HEK293 (cell line): Measurements from ENCODE around the gene COG1.

ENCODE experiments used
- BCL11B ChIP-seq: fragments of 450-650 bp; formaldehyde crosslinking; IDR thresholded peaks from 2 replicates; pipeline ENCODE4 v1.5.1; 2016; ENCODE audit warnings: low read depth, missing biosample characterization, missing genetic modification characterization
- GLIS1 ChIP-seq: fragments of 450-650 bp; formaldehyde crosslinking; IDR thresholded peaks from 2 replicates; pipeline ENCODE4 v1.5.1; 2016; ENCODE audit warnings: missing biosample characterization, missing genetic modification characterization
- GLIS2 ChIP-seq: fragments of 450-650 bp; formaldehyde crosslinking; IDR thresholded peaks from 2 replicates; pipeline ENCODE4 v1.5.1; 2016; ENCODE audit warnings: missing biosample characterization, missing genetic modification characterization
- HOXA7 ChIP-seq: sonication (generic); formaldehyde crosslinking; IDR thresholded peaks from 2 replicates; pipeline ENCODE4 v1.8.1; 2022; ENCODE audit warnings: missing genetic modification reagents, borderline replicate concordance
- SALL2 ChIP-seq: fragments of 450-650 bp; formaldehyde crosslinking; IDR thresholded peaks from 2 replicates; pipeline ENCODE4 v1.5.0; 2017; ENCODE audit warnings: missing biosample characterization, mild to moderate bottlenecking, missing genetic modification characterization, borderline replicate concordance
- SETDB1 ChIP-seq: IDR thresholded peaks from one replicate; pipeline ENCODE4 v1.6.1; 2017; ENCODE audit warnings: mild to moderate bottlenecking, low read length, moderate library complexity, mixed read lengths; ENCODE audit not compliant: insufficient read length
- SP2 ChIP-seq: fragments of 450-650 bp; formaldehyde crosslinking; IDR thresholded peaks from 2 replicates; pipeline ENCODE4 v1.5.1; 2016; ENCODE audit warnings: missing biosample characterization, missing genetic modification characterization
- TRIM28 ChIP-seq: IDR thresholded peaks from 2 replicates; pipeline ENCODE4 v1.6.1; 2011; ENCODE audit warnings: low read length, control low read depth, borderline replicate concordance
- ZBTB20 ChIP-seq: fragments of 450-650 bp; formaldehyde crosslinking; IDR thresholded peaks from 2 replicates; pipeline ENCODE4 v1.5.1; 2016; ENCODE audit warnings: missing biosample characterization, missing genetic modification characterization
- ZBTB21 ChIP-seq: fragments of 450-650 bp; formaldehyde crosslinking; IDR thresholded peaks from 2 replicates; pipeline ENCODE4 v1.5.1; 2017; ENCODE audit warnings: missing biosample characterization, missing genetic modification characterization
- ZBTB48 ChIP-seq: fragments of 450-650 bp; formaldehyde crosslinking; IDR thresholded peaks from 2 replicates; pipeline ENCODE4 v1.5.1; 2016; ENCODE audit warnings: missing biosample characterization, missing genetic modification characterization
- ZBTB8A ChIP-seq: fragments of 450-650 bp; formaldehyde crosslinking; IDR thresholded peaks from 2 replicates; pipeline ENCODE4 v1.5.1; 2016; ENCODE audit warnings: missing biosample characterization, missing genetic modification characterization
- ZFP3 ChIP-seq: fragments of 450-650 bp; formaldehyde crosslinking; IDR thresholded peaks from 2 replicates; pipeline ENCODE4 v1.5.1; 2016; ENCODE audit warnings: low read depth, missing biosample characterization, missing genetic modification characterization
- ZNF133 ChIP-seq: fragments of 450-650 bp; formaldehyde crosslinking; IDR thresholded peaks from 2 replicates; pipeline ENCODE4 v1.5.1; 2016; ENCODE audit warnings: missing biosample characterization, missing genetic modification characterization
- ZNF138 ChIP-seq: fragments of 450-650 bp; formaldehyde crosslinking; IDR thresholded peaks from 2 replicates; pipeline ENCODE4 v1.5.1; 2016; ENCODE audit warnings: missing biosample characterization, missing genetic modification characterization, borderline replicate concordance
- ZNF157 ChIP-seq: fragments of 450-650 bp; formaldehyde crosslinking; IDR thresholded peaks from 2 replicates; pipeline ENCODE4 v1.5.1; 2016; ENCODE audit warnings: missing biosample characterization, missing genetic modification characterization
- ZNF169 ChIP-seq: fragments of 450-650 bp; formaldehyde crosslinking; IDR thresholded peaks from 2 replicates; pipeline ENCODE4 v1.5.1; 2016; ENCODE audit warnings: missing biosample characterization, missing genetic modification characterization
- ZNF223 ChIP-seq: fragments of 450-650 bp; formaldehyde crosslinking; IDR thresholded peaks from 2 replicates; pipeline ENCODE4 v1.5.1; 2016; ENCODE audit warnings: missing biosample characterization, missing genetic modification characterization
- ZNF24 ChIP-seq: fragments of 450-650 bp; formaldehyde crosslinking; IDR thresholded peaks from 2 replicates; pipeline ENCODE4 v1.5.1; 2016; ENCODE audit warnings: missing biosample characterization, missing genetic modification characterization
- ZNF391 ChIP-seq: fragments of 450-650 bp; formaldehyde crosslinking; IDR thresholded peaks from 2 replicates; pipeline ENCODE4 v1.5.1; 2016; ENCODE audit warnings: low read depth, missing biosample characterization, missing genetic modification characterization, borderline replicate concordance
- ZNF48 ChIP-seq: fragments of 450-650 bp; formaldehyde crosslinking; IDR thresholded peaks from 2 replicates; pipeline ENCODE4 v1.5.1; 2016; ENCODE audit warnings: missing biosample characterization, missing genetic modification characterization
- ZNF501 ChIP-seq: fragments of 450-650 bp; formaldehyde crosslinking; IDR thresholded peaks from 2 replicates; pipeline ENCODE4 v1.5.1; 2016; ENCODE audit warnings: missing biosample characterization, missing genetic modification characterization
- ZNF530 ChIP-seq: fragments of 450-650 bp; formaldehyde crosslinking; IDR thresholded peaks from 2 replicates; pipeline ENCODE4 v1.5.1; 2016; ENCODE audit warnings: low read depth, missing biosample characterization, missing genetic modification characterization
- ZNF571 ChIP-seq: fragments of 450-650 bp; formaldehyde crosslinking; IDR thresholded peaks from 2 replicates; pipeline ENCODE4 v1.5.0; 2017; ENCODE audit warnings: missing biosample characterization, missing genetic modification characterization
- ZNF621 ChIP-seq: fragments of 450-650 bp; formaldehyde crosslinking; IDR thresholded peaks from 2 replicates; pipeline ENCODE4 v1.5.1; 2017; ENCODE audit warnings: missing biosample characterization, missing genetic modification characterization
- ZNF664 ChIP-seq: fragments of 450-650 bp; formaldehyde crosslinking; IDR thresholded peaks from 2 replicates; pipeline ENCODE4 v1.5.1; 2016; ENCODE audit warnings: missing biosample characterization, missing genetic modification characterization
- TF ChIP-seq, protein P1 (sequence below): fragments of 450-650 bp; formaldehyde crosslinking; IDR thresholded peaks from 2 replicates; pipeline ENCODE4 v1.5.1; 2016; ENCODE audit warnings: missing biosample characterization, missing genetic modification characterization
- TF ChIP-seq, protein P2 (sequence below): fragments of 450-650 bp; formaldehyde crosslinking; conservative IDR thresholded peaks from 2 replicates; pipeline ENCODE4 v1.5.1; 2016; ENCODE audit warnings: low read depth, missing biosample characterization, missing genetic modification characterization
- TF ChIP-seq, protein P3 (sequence below): fragments of 450-650 bp; formaldehyde crosslinking; IDR thresholded peaks from 2 replicates; pipeline ENCODE4 v1.5.1; 2016; ENCODE audit warnings: missing biosample characterization, missing genetic modification characterization
- TF ChIP-seq, protein P4 (sequence below): fragments of 450-650 bp; formaldehyde crosslinking; IDR thresholded peaks from 2 replicates; pipeline ENCODE4 v1.5.1; 2016; ENCODE audit warnings: missing biosample characterization, missing genetic modification characterization
- TF ChIP-seq, protein P5 (sequence below): fragments of 450-650 bp; formaldehyde crosslinking; IDR thresholded peaks from 2 replicates; pipeline ENCODE4 v1.5.1; 2016; ENCODE audit warnings: missing biosample characterization, missing genetic modification characterization

The COG1 gene

DNA sequence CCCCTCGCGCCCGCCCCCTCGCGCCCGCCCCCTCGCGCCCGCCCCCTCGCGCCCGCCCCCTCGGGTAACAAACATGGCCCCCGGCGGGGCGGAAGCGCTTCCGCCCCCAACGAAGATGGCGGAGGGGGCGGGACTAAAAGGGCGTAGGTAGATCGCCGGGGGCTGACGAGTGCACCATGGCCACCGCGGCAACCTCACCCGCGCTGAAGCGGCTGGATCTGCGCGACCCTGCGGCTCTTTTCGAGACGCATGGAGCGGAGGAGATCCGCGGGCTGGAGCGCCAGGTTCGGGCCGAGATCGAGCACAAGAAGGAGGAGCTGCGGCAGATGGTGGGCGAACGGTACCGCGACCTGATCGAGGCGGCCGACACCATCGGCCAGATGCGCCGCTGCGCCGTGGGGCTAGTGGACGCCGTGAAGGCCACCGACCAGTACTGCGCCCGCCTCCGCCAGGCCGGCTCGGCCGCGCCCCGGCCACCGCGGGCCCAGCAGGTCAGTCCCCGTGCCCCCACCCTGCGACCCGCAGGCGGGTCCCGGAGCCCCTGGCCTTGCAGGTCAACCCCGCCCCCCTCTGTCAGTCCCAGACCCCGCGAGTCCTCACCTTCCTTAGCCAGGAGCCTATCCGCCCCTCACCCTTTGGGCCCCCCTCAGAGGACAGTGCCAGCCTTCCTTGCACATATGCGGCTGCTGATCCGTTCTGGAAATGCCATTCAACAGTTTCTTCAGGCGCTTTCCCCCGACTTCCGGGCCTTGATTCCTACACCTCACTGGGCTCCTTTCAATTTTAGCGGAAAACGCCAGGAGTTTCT, at the start of gene COG1 (continued):
- TF ChIP-seq, protein P1, sequence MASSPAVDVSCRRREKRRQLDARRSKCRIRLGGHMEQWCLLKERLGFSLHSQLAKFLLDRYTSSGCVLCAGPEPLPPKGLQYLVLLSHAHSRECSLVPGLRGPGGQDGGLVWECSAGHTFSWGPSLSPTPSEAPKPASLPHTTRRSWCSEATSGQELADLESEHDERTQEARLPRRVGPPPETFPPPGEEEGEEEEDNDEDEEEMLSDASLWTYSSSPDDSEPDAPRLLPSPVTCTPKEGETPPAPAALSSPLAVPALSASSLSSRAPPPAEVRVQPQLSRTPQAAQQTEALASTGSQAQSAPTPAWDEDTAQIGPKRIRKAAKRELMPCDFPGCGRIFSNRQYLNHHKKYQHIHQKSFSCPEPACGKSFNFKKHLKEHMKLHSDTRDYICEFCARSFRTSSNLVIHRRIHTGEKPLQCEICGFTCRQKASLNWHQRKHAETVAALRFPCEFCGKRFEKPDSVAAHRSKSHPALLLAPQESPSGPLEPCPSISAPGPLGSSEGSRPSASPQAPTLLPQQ (tag by site-specific recombination) = no peak; the same call in 1 of the 2 replicates
- TF ChIP-seq ZNF571 (tag by site-specific recombination) (no peak), ZNF133 (tag by site-specific recombination) (no peak), ZBTB20 (0 out of 2 replicates have a peak, but pooled peaks have one; percentile 14), ZNF391 (peak; percentile 66; the same call in 1 of the 2 replicates), ZNF48 (no peak), GLIS2 (tag by site-specific recombination) (peak; percentile 88), ZNF621 (no peak), SP2 (tag by site-specific recombination) (peak; percentile 64), BCL11B (tag by site-specific recombination) (peak; percentile 29; the same call in 1 of the 2 replicates), ZNF223 (tag by site-specific recombination) (no peak), ZNF501 (tag by site-specific recombination) (0 out of 2 replicates have a peak, but pooled peaks have one; percentile 69), ZNF530 (tag by site-specific recombination) (no peak), ZFP3 (no peak), TRIM28 (no peak), SALL2 (tag by site-specific recombination) (no peak), ZBTB21 (tag by site-specific recombination) (no peak), SETDB1 (no peak), HOXA7 (CRISPR knock-in tag) (no peak), ZBTB48 (tag by site-specific recombination) (no peak), ZBTB8A (tag by site-specific recombination) (no peak), ZNF24 (tag by site-specific recombination) (no peak), ZNF157 (tag by site-specific recombination) (no peak), ZNF169 (no peak), ZNF664 (no peak), GLIS1 (tag by site-specific recombination) (no peak; the same call in 1 of the 2 replicates), ZNF138 (tag by site-specific recombination) (no peak)
- TF ChIP-seq, protein P2, sequence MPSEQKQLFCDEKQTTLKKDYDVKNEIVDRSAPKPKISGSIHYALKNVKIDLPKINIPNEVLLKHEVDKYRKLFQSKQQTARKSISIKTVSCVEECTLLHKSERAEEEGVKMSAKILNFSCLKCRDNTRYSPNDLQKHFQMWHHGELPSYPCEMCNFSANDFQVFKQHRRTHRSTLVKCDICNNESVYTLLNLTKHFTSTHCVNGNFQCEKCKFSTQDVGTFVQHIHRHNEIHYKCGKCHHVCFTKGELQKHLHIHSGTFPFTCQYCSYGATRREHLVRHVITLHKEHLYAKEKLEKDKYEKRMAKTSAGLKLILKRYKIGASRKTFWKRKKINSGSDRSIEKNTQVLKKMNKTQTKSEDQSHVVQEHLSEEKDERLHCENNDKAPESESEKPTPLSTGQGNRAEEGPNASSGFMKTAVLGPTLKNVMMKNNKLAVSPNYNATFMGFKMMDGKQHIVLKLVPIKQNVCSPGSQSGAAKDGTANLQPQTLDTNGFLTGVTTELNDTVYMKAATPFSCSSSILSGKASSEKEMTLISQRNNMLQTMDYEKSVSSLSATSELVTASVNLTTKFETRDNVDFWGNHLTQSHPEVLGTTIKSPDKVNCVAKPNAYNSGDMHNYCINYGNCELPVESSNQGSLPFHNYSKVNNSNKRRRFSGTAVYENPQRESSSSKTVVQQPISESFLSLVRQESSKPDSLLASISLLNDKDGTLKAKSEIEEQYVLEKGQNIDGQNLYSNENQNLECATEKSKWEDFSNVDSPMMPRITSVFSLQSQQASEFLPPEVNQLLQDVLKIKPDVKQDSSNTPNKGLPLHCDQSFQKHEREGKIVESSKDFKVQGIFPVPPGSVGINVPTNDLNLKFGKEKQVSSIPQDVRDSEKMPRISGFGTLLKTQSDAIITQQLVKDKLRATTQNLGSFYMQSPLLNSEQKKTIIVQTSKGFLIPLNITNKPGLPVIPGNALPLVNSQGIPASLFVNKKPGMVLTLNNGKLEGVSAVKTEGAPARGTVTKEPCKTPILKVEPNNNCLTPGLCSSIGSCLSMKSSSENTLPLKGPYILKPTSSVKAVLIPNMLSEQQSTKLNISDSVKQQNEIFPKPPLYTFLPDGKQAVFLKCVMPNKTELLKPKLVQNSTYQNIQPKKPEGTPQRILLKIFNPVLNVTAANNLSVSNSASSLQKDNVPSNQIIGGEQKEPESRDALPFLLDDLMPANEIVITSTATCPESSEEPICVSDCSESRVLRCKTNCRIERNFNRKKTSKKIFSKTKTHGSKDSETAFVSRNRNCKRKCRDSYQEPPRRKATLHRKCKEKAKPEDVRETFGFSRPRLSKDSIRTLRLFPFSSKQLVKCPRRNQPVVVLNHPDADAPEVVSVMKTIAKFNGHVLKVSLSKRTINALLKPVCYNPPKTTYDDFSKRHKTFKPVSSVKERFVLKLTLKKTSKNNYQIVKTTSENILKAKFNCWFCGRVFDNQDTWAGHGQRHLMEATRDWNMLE = no peak
- TF ChIP-seq, protein P3, sequence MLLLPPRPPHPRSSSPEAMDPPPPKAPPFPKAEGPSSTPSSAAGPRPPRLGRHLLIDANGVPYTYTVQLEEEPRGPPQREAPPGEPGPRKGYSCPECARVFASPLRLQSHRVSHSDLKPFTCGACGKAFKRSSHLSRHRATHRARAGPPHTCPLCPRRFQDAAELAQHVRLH (tag by site-specific recombination) = 0 out of 2 replicates have a peak, but pooled peaks have one; percentile 40
- TF ChIP-seq, protein P4, sequence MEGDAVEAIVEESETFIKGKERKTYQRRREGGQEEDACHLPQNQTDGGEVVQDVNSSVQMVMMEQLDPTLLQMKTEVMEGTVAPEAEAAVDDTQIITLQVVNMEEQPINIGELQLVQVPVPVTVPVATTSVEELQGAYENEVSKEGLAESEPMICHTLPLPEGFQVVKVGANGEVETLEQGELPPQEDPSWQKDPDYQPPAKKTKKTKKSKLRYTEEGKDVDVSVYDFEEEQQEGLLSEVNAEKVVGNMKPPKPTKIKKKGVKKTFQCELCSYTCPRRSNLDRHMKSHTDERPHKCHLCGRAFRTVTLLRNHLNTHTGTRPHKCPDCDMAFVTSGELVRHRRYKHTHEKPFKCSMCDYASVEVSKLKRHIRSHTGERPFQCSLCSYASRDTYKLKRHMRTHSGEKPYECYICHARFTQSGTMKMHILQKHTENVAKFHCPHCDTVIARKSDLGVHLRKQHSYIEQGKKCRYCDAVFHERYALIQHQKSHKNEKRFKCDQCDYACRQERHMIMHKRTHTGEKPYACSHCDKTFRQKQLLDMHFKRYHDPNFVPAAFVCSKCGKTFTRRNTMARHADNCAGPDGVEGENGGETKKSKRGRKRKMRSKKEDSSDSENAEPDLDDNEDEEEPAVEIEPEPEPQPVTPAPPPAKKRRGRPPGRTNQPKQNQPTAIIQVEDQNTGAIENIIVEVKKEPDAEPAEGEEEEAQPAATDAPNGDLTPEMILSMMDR (tag by site-specific recombination) = peak; percentile 73; the same call in 1 of the 2 replicates
- TF ChIP-seq, protein P5, sequence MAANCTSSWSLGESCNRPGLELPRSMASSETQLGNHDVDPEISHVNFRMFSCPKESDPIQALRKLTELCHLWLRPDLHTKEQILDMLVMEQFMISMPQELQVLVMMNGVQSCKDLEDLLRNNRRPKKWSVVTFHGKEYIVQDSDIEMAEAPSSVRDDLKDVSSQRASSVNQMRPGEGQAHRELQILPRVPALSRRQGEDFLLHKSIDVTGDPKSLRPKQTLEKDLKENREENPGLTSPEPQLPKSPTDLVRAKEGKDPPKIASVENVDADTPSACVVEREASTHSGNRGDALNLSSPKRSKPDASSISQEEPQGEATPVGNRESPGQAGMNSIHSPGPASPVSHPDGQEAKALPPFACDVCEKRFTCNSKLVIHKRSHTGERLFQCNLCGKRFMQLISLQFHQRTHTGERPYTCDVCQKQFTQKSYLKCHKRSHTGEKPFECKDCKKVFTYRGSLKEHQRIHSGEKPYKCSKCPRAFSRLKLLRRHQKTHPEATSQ = no peak
